K562 (cell line): Measurements from ENCODE around the gene IRGQ. TPM values are rescaled to one million over a fixed set of nuclear protein-coding genes. Genes with fewer than 3 reads are reported as not detected.

Source experiments
- CUX1 ChIP-seq: fragments of 200-800 bp; sonication (Bioruptor generic); IDR thresholded peaks from 2 replicates; pipeline ENCODE4 v1.6.1; 2016; ENCODE audit warnings: missing genetic modification characterization, missing compliant biosample characterization
- DEAF1 ChIP-seq: fragments of 450-650 bp; formaldehyde crosslinking; IDR thresholded peaks from 2 replicates; pipeline ENCODE4 v1.4.0; 2020; ENCODE audit warnings: mild to moderate bottlenecking, moderate library complexity
- ELK3 ChIP-seq: fragments of 450-650 bp; formaldehyde crosslinking; IDR thresholded peaks from 2 replicates; pipeline ENCODE4 v1.4.0; 2020; ENCODE audit warnings: mild to moderate bottlenecking
- IFI16 ChIP-seq: fragments of 250-450 bp; sonication (Bioruptor Pico); IDR thresholded peaks from 2 replicates; pipeline ENCODE4 v2.1.2; 2022; ENCODE audit warnings: mild to moderate bottlenecking, inconsistent platforms
- IRF9 ChIP-seq: fragments of 450-650 bp; IDR thresholded peaks from 2 replicates; pipeline ENCODE4 v1.6.1; 2016; ENCODE audit warnings: missing biosample characterization, missing genetic modification characterization
- NCOR1 ChIP-seq: fragments of 450-650 bp; IDR thresholded peaks from 2 replicates; pipeline ENCODE4 v1.6.1; 2016; ENCODE audit warnings: mild to moderate bottlenecking, moderate library complexity
- RBM15 ChIP-seq: fragments of 200-400 bp; formaldehyde crosslinking; IDR thresholded peaks from 2 replicates; pipeline ENCODE4 v1.6.1; 2018; ENCODE audit warnings: mild to moderate bottlenecking, low read length, moderate library complexity; ENCODE audit not compliant: insufficient read depth
- SREBF1 ChIP-seq: fragments of 150-350 bp; IDR thresholded peaks from 2 replicates; pipeline ENCODE4 v1.6.1; 2014; ENCODE audit warnings: antibody characterized with exemption, low read depth, low read length, borderline replicate concordance
- TAL1 ChIP-seq: fragments of 450-650 bp; IDR thresholded peaks from 2 replicates; pipeline ENCODE4 v1.6.1; 2016; ENCODE audit warnings: mild to moderate bottlenecking
- TCF7L2 ChIP-seq: fragments of 150-350 bp; IDR thresholded peaks from 2 replicates; pipeline ENCODE4 v1.6.1; 2016; ENCODE audit warnings: low read depth, mild to moderate bottlenecking, low read length, moderate library complexity
- ZFP91 ChIP-seq: sonication (generic); formaldehyde crosslinking; IDR thresholded peaks from 2 replicates; pipeline ENCODE4 v1.8.0; 2022; ENCODE audit warnings: mild to moderate bottlenecking, missing genetic modification reagents
- ZNF124 ChIP-seq: sonication (generic); formaldehyde crosslinking; IDR thresholded peaks from 2 replicates; pipeline ENCODE4 v1.8.1; 2022; ENCODE audit warnings: missing genetic modification reagents
- ZNF239 ChIP-seq: fragments of 250-450 bp; sonication (Bioruptor Pico); IDR thresholded peaks from 2 replicates; pipeline ENCODE4 v1.4.0; 2020; ENCODE audit warnings: mild to moderate bottlenecking
- ZNF644 ChIP-seq: fragments of 200-800 bp; sonication (Bioruptor generic); IDR thresholded peaks from 2 replicates; pipeline ENCODE4 v1.6.1; 2016; ENCODE audit warnings: low read depth, missing genetic modification characterization, missing compliant biosample characterization
- ZNF668 ChIP-seq: fragments of 250-450 bp; sonication (Bioruptor Pico); IDR thresholded peaks from 2 replicates; pipeline ENCODE4 v1.8.0; 2022; ENCODE audit warnings: mild to moderate bottlenecking, inconsistent platforms
- ZNF766 ChIP-seq: fragments of 200-800 bp; sonication (Bioruptor generic); conservative IDR thresholded peaks from 2 replicates; pipeline ENCODE4 v1.6.1; 2016; ENCODE audit warnings: missing genetic modification characterization, missing compliant biosample characterization
- ZZZ3 ChIP-seq: fragments of 450-650 bp; IDR thresholded peaks from 2 replicates; pipeline ENCODE4 v1.6.1; 2016; ENCODE audit warnings: antibody characterized with exemption, mild to moderate bottlenecking, moderate library complexity
- polyA plus RNA-seq, 8 experiments: library from polyadenylated mRNA; depleted of rRNA in 4 of 8; stranded (reverse) in 5 of 8; unstranded in 3 of 8; fragments of >200 nt; fragmentation: Nextera tagmentation in 2 of 8; fragmentation: Illumina TruSeq in 1 of 8; extraction: Ambion mirVana in 2 of 8; extraction: Trizol in 1 of 8; gene quantifications; 2 replicates each; pipeline versions ENCODE4 v1.2.1 to v1.2.3, GENCODE V29; 2011 to 2014; ENCODE audit warnings: inconsistent platforms in 1 of 8, missing spikeins in 1 of 8
- total RNA-seq, 7 experiments: library from RNA; depleted of rRNA in 6 of 7; stranded (reverse); fragments of >200 nt in 6 of 7; fragmentation: Illumina TruSeq in 2 of 7; extraction: Trizol in 2 of 7; gene quantifications; 2 replicates each; pipeline versions ENCODE4 v1.2.1 to v1.2.3, GENCODE V29; 2011 to 2021; ENCODE audit warnings: low replicate concordance in 1 of 7

Gene IRGQ
- total and polyA plus RNA-seq, 9 of the 15 experiments (the other 6 are each of a cell fraction or from before 2014, with no cell fraction given): 3.5 to 19.2 (median 7.9) TPM

- no peak for TF ChIP-seq CUX1 (CRISPR knock-in tag)
- TF ChIP-seq NCOR1: no peak
- no peak for TF ChIP-seq ZNF644 (tag)
- TF ChIP-seq IFI16: no peak
- no peak for TF ChIP-seq ZNF124 (CRISPR knock-in tag)
- no peak for TF ChIP-seq IRF9 (tag)
- TF ChIP-seq DEAF1 (CRISPR knock-in tag): no peak
- TF ChIP-seq ZNF766: no peak
- no peak for TF ChIP-seq ELK3 (CRISPR knock-in tag)
- TF ChIP-seq RBM15: no peak
- TF ChIP-seq SREBF1: no peak
- no peak for TF ChIP-seq ZNF239 (CRISPR knock-in tag)
- TF ChIP-seq TCF7L2: no peak
- no peak for TF ChIP-seq ZNF668 (CRISPR knock-in tag)
- no peak for TF ChIP-seq TAL1
- no peak for TF ChIP-seq ZZZ3
- TF ChIP-seq ZFP91 (CRISPR knock-in tag): no peak
Observed at GRCh38 chr19:43639519-43640423, 43.8 kb upstream of the IRGQ start, which contains the start of gene CADM4 (continued).
